Spleen (tissue), 11 donors: ENCODE measurements around the gene CEND1. TPM values are rescaled to one million over a fixed set of nuclear protein-coding genes. Genes with fewer than 3 reads are reported as not detected.

Experiments
- DNase-seq: peaks from one replicate; pipeline ENCODE4 v3.0.0-alpha.2; 2020
- H3K27ac ChIP-seq, 8 donors: fragments of 200-600 bp; sonication (generic) in 7 of 8; 1 replicate in 4 of 8; 2 replicates in 4 of 8; pipeline versions ENCODE4 v1.5.0 to v1.8.0; 2016 to 2021; ENCODE audit warnings: inconsistent platforms in 4 of 8, mild to moderate bottlenecking in 4 of 8, moderate library complexity in 1 of 8
- H3K27me3 ChIP-seq, 7 donors: fragments of 200-600 bp; sonication (generic) in 6 of 7; replicated peaks in 1 of 7; 1 replicate in 4 of 7; 2 replicates in 3 of 7; pipeline versions ENCODE4 v1.5.0 to v1.8.0; 2016 to 2021; ENCODE audit warnings: inconsistent platforms in 3 of 7, mild to moderate bottlenecking in 1 of 7
- H3K36me3 ChIP-seq, 6 donors: fragments of 200-600 bp; sonication (generic) in 5 of 6; 1 replicate in 4 of 6; 2 replicates in 2 of 6; pipeline versions ENCODE4 v1.5.0 to v1.8.0; 2016 to 2021; ENCODE audit warnings: inconsistent platforms in 2 of 6
- H3K4me1 ChIP-seq, 6 donors: fragments of 200-600 bp; sonication (generic) in 5 of 6; 1 replicate in 3 of 6; 2 replicates in 3 of 6; pipeline versions ENCODE4 v1.5.0 to v1.8.0; 2016 to 2021; ENCODE audit warnings: inconsistent platforms in 3 of 6
- H3K4me3 ChIP-seq, 8 donors: fragments of 200-600 bp; sonication (generic) in 7 of 8; 1 replicate in 4 of 8; 2 replicates in 4 of 8; pipeline versions ENCODE4 v1.5.0 to v1.8.0; 2016 to 2021; ENCODE audit warnings: inconsistent platforms in 4 of 8, mild to moderate bottlenecking in 4 of 8, moderate library complexity in 2 of 8
- H3K9me3 ChIP-seq, 8 donors: fragments of 200-600 bp; sonication (generic) in 7 of 8; 1 replicate in 4 of 8; 2 replicates in 4 of 8; pipeline versions ENCODE4 v1.5.0 to v1.8.0; 2016 to 2021; ENCODE audit warnings: inconsistent platforms in 4 of 8
- POLR2A ChIP-seq, 3 donors: fragments of 450-650 bp; IDR thresholded peaks; one replicate each; pipeline ENCODE4 v1.5.1; 2017; ENCODE audit warnings: antibody characterized with exemption in 3 of 3, mild to moderate bottlenecking in 1 of 3
- POLR2AphosphoS5 ChIP-seq, 3 donors: sonication (generic); formaldehyde crosslinking; IDR thresholded peaks; one replicate each; pipeline ENCODE4 v1.5.1; 2017; ENCODE audit warnings: antibody characterized with exemption in 3 of 3
- WGBS, 5 donors: extraction: QIAGEN DNeasy Blood & Tissue Kit in 3 of 5; methylation state at CpG; one replicate each; pipeline versions ENCODE4 v1.1.5 to v1.1.7; 2013 to 2018; 5-methylcytosine and 5-hydroxymethylcytosine counted together
- intact Hi-C: fragments of 100-400 bp; cut with DNase I; formaldehyde crosslinking; loops from one replicate; pipeline ENCODE4 v1.15.0; 2023; ENCODE audit warnings: low total_unique reads
- polyA plus RNA-seq, 3 donors: library from polyadenylated mRNA; stranded (reverse); fragments of 200-250 nt; gene quantifications; one replicate each; pipeline ENCODE4 v1.2.1, GENCODE V29; 2013
- total RNA-seq, 7 donors: library from RNA; depleted of rRNA in 3 of 7; stranded (reverse); fragments of >200 nt in 3 of 7; fragmentation: NEBNext Ultra II Directional in 4 of 7; extraction: Animal tissue kit (Norgen Biotek cat#: 25700) in 4 of 7; gene quantifications; one replicate each; pipeline versions ENCODE4 v1.1.0 to v1.2.1, GENCODE V29; 2016 to 2021
- TF ChIP-seq, protein P1 (sequence below), 11 experiments: fragments of 200-600 bp in 7 of 11; fragments of 450-650 bp in 4 of 11; sonication (generic) in 4 of 11; IDR thresholded peaks in 8 of 11; conservative IDR thresholded peaks in 3 of 11; 1 replicate in 7 of 11; 2 replicates in 4 of 11; pipeline versions ENCODE4 v1.4.0 to v1.8.0; 2016 to 2021; ENCODE audit warnings: antibody characterized with exemption in 11 of 11, inconsistent platforms in 4 of 11, mild to moderate bottlenecking in 1 of 11
- donor health status: healthy with polysubstance abuse.
- donor health status: DM: no; HTN: no; CAD: no; lungs with moderate emphysema.
- donor health status: DM: no; HTN: no; CAD: no.
- donor health status: Bipolar disorder and iron deficiency.
- donor health status: healthy.
- donor health status: DM: no; HTN: no; CAD: no.
- donor health status: DM: yes; HTN: yes; CAD: no.

CEND1 gene
- total and polyA plus RNA-seq, 10 donors: 0.29 to 0.42 (median 0.42) TPM; not detected in 7

DNA sequence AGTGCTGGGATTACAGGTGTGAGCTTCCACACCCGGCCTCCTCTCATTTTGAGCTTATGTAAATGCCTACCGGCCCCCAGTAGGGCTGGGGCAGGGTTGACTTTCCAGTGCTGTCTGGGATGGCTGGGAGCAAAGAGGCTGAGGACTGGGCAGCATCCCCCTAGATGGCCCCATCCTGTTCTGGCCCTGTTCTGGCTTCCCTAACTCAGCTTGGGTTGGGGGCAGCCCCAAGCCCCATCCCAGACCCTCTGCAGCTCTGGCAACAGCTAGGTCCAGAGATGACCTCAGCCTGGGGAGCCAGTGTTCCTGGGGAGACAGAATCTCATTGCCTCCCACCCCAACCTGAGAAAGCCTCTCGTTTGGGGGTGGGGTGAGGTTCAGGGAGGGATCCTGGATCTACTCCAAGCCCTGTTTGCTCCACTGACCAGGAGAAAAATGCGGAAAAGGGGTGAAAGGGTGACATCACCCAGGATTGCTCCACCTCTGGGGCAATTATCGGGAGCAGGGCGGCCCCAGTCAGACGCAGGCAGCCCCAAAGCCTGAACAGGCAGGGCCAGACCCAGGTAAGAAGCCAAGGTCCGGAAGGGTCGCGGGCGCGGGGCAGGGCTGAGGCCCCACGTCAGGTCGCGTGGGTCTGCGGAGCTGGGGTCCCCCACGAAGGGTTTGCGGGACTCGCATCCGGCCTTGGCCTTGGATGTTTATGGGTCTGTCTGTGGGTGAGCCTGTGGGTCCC lies 28.7 kb upstream of the CEND1 start, which contains the start of gene PNPLA2:
PNPLA2 (plus strand) TSS at position 519 of the 733 bp plus-strand sequence. CDS start 805 bp downstream, outside the sequence.
- intact Hi-C loops: no loop called here
- Histone ChIP-seq H3K4me1 (peaks cover 16 to 47% (median 40%) of the 10 kb centered on the region in 6 donors), H3K27ac (peak within 1 kb of the TSS; percentile 74 to 100 (median 98)), H3K36me3 (peaks cover 0 to 47% (median 24%) of the 10 kb centered on the region in 6 donors), H3K4me3 (peak within 1 kb of the TSS; percentile 58 to 97 (median 84)), H3K27me3 (no peaks in the 10 kb centered on the region), H3K9me3 (no peaks in the 10 kb centered on the region)
- DNase-seq: peak; percentile 79
- WGBS, 5 donors: 28 to 55% (median 32%) methylated on average over 10 to 20 of the region's 20 CpGs
- TF ChIP-seq, protein P1, sequence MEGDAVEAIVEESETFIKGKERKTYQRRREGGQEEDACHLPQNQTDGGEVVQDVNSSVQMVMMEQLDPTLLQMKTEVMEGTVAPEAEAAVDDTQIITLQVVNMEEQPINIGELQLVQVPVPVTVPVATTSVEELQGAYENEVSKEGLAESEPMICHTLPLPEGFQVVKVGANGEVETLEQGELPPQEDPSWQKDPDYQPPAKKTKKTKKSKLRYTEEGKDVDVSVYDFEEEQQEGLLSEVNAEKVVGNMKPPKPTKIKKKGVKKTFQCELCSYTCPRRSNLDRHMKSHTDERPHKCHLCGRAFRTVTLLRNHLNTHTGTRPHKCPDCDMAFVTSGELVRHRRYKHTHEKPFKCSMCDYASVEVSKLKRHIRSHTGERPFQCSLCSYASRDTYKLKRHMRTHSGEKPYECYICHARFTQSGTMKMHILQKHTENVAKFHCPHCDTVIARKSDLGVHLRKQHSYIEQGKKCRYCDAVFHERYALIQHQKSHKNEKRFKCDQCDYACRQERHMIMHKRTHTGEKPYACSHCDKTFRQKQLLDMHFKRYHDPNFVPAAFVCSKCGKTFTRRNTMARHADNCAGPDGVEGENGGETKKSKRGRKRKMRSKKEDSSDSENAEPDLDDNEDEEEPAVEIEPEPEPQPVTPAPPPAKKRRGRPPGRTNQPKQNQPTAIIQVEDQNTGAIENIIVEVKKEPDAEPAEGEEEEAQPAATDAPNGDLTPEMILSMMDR (IDR thresholded peaks at IDR 0.05 in 8 of 11, conservative IDR thresholded peaks at IDR 0.05 in 3 of 11): no peak
- no peak for TF ChIP-seq POLR2AphosphoS5 (IDR thresholded peaks at IDR 0.05)
- no peak for TF ChIP-seq POLR2A (IDR thresholded peaks at IDR 0.05)

DNA sequence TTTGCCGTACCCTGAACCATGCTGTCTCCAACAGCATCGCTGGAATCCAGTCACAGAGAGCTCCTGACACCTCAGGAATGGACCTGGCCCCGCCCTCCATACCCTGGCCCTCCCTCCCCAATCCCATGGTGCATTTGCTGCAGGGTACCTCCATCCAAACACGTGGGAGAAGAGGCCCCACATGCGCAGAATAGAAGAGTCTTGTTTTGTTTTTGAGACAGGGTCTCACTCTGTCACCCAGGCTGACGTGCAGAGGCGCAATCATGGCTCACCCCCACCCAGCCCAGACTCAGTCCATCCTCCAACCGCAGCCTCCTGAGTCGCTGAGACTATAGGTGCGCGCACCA lies 26.5 kb upstream of the CEND1 start:
- H3K36me3 ChIP-seq: peaks cover 0 to 47% (median 29%) of the 10 kb centered on the region in 6 donors
- TF ChIP-seq POLR2AphosphoS5 (IDR thresholded peaks at IDR 0.05): no peak
- TF ChIP-seq POLR2A (IDR thresholded peaks at IDR 0.05): no peak
- TF ChIP-seq, protein P1 (IDR thresholded peaks at IDR 0.05 in 8 of 11, conservative IDR thresholded peaks at IDR 0.05 in 3 of 11): no peak
- H3K4me3 ChIP-seq: no peak overlapping the region
- DNase-seq: no peak
- WGBS, 5 donors: 81 to 87% (median 86%) methylated on average over 11 of the region's 11 CpGs
- H3K27me3 ChIP-seq: no peaks in the 10 kb centered on the region
- peaks cover 14 to 43% (median 35%) of the 10 kb centered on the region in 6 donors for H3K4me1 ChIP-seq
- H3K27ac ChIP-seq: no peak overlapping the region
- intact Hi-C loops: no loop called here
- H3K9me3 ChIP-seq: no peaks in the 10 kb centered on the region

DNA sequence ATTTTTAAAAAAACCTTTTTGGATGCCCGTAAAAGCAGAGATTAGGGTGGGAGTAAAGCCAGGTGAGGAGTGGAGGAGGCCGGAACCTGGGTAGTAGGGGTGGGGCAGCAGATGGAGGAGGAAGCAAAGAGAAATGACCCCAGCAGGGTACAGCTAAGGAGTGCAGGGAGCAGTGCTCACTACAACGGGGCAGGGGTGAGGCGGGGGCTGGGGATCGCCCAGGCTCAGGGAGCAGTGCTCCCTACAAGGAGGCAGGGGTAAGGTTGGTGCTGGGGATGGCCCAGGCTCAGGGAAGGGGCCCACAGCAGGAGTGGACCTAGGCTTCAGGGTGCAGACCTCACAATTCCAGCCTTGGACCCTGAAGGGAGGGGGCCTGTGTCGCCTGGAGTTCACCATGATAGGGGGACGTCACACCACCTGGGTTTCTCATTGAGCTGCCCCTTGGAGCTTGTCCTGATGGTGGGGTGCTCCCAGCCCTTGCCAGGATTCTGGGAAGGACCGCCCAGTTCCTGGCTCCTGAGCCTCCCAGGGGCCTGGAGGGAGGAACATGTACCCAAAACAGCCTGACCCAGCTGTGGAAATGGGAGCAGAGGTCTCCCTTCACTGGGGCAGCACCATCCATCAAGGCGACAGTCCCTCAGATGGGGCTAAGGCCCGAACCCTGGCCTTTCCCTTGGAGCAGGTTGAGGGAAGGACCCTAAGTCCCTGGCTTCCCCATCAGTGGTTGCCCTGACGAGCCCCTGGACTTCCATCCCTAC lies 26.0 kb upstream of the CEND1 start:
- peaks cover 14 to 43% (median 35%) of the 10 kb centered on the region in 6 donors for H3K4me1 ChIP-seq
- intact Hi-C loops: no loop called here
- no peak overlapping the region for H3K4me3 ChIP-seq
- no peak overlapping the region for H3K27ac ChIP-seq
- no peaks in the 10 kb centered on the region for H3K27me3 ChIP-seq
- TF ChIP-seq POLR2AphosphoS5 (IDR thresholded peaks at IDR 0.05) (no peak), POLR2A (IDR thresholded peaks at IDR 0.05) (no peak)
- TF ChIP-seq, protein P1 (IDR thresholded peaks at IDR 0.05 in 8 of 11, conservative IDR thresholded peaks at IDR 0.05 in 3 of 11): no peak
- peaks cover 0 to 48% (median 31%) of the 10 kb centered on the region in 6 donors for H3K36me3 ChIP-seq
- DNase-seq: no peak
- 85 to 96% (median 89%) methylated on average over 8 to 11 of the region's 11 CpGs for WGBS, 5 donors
- no peaks in the 10 kb centered on the region for H3K9me3 ChIP-seq
